K562 (cell line): ENCODE measurements around the gene CDKN2C. TPM values are rescaled to one million over a fixed set of nuclear protein-coding genes. Genes with fewer than 3 reads are reported as not detected.

Experiments
- ATAC-seq: fragments of 200-7000 bp; cut with Tn5 transposase; 3 replicates; pipeline ENCODE4 v1.9.1; 2020; ENCODE audit warnings: moderate library complexity
- Bru-seq: library from RNA; stranded (reverse); fragments of 400-500 nt; gene quantifications from one replicate; lab custom pipeline; 2021; lab: Mats Ljungman, UMichigan
- BruChase-seq, 2 experiments: library from RNA; stranded (reverse); fragments of 400-500 nt; gene quantifications; one replicate each; lab custom pipeline; 2021; lab: Mats Ljungman, UMichigan
- BruUV-seq: library from RNA; stranded (reverse); fragments of 400-500 nt; replicated peaks from 2 replicates; lab custom pipeline; 2021; lab: Mats Ljungman, UMichigan
- CTCF ChIA-PET: fragments of 300-600 bp; formaldehyde crosslinking; extraction: SDS; loops from one replicate; lab custom pipeline; 2021; ENCODE audit warnings: low intra/inter-chr PET ratio; lab: Yijun Ruan, JAX
- POLR2A ChIA-PET: fragments of 300-600, 350-650 bp; sonication (Branson Sonifier 250); formaldehyde crosslinking; extraction: SDS; loops from one replicate; lab custom pipeline; 2021; ENCODE audit warnings: antibody characterized with exemption, inconsistent platforms; lab: Yijun Ruan, JAX
- DNase-seq, 4 experiments: peaks; one replicate each; pipeline versions ENCODE4 v3.0.0 to v3.0.0-alpha.2; 2011 to 2018; ENCODE audit warnings: low spot score in 3 of 4, mixed read lengths in 3 of 4; ENCODE audit errors: extremely low read depth in 1 of 4
- FAIRE-seq: peaks from 2 replicates; lab custom pipeline; 2011; peaks lifted over from hg19 to GRCh38; lab: Jason Lieb, UNC
- H2AFZ ChIP-seq: 2 replicates; pipeline ENCODE4 v1.6.0; 2011; ENCODE audit warnings: low read depth, low read length, control low read depth, inconsistent platforms
- H3K27ac ChIP-seq: fragments of 200-600 bp; 3 replicates; pipeline ENCODE4 v1.8.0; 2011; ENCODE audit warnings: low read depth, mild to moderate bottlenecking, control low read depth, inconsistent platforms, low read length, moderate library complexity, mixed read lengths; ENCODE audit errors: extremely low read depth
- H3K27me3 ChIP-seq, 2 experiments: fragments of 300-600 bp in 1 of 2; 2 replicates in 1 of 2; 3 replicates in 1 of 2; pipeline versions ENCODE4 v1.6.0 to v1.8.0; 2011; ENCODE audit warnings: inconsistent platforms in 2 of 2, low read length in 2 of 2, mild to moderate bottlenecking in 1 of 2, mixed read lengths in 1 of 2, moderate library complexity in 1 of 2; ENCODE audit not compliant: control insufficient read depth in 2 of 2, insufficient read depth in 2 of 2
- H3K36me3 ChIP-seq: fragments of 300-600 bp; 3 replicates; pipeline ENCODE4 v1.8.0; 2011; ENCODE audit warnings: mild to moderate bottlenecking, low read length, inconsistent platforms; ENCODE audit not compliant: control insufficient read depth, insufficient read depth
- H3K4me1 ChIP-seq, 2 experiments: fragments of 200-600 bp in 1 of 2; replicated peaks in 1 of 2; 2 replicates in 1 of 2; 3 replicates in 1 of 2; pipeline versions ENCODE4 v1.5.1 to v1.8.0; 2011; ENCODE audit warnings: inconsistent platforms in 2 of 2, low read length in 2 of 2, mild to moderate bottlenecking in 1 of 2, mixed read lengths in 1 of 2, moderate library complexity in 1 of 2; ENCODE audit not compliant: control insufficient read depth in 2 of 2, insufficient read depth in 2 of 2
- H3K4me2 ChIP-seq: 2 replicates; pipeline ENCODE4 v1.6.1; 2011; ENCODE audit warnings: low read length, control low read depth, inconsistent platforms, mixed read lengths; ENCODE audit not compliant: insufficient read depth
- H3K4me3 ChIP-seq: fragments of 200-600 bp; sonication (generic), shearing (Covaris generic); 2 replicates; pipeline ENCODE4 v1.5.1; 2016; ENCODE audit warnings: control low read depth, inconsistent platforms
- H3K79me2 ChIP-seq: fragments of 200-600 bp; 3 replicates; pipeline ENCODE4 v1.8.0; 2011; ENCODE audit warnings: low read length, inconsistent platforms; ENCODE audit not compliant: control insufficient read depth, insufficient read depth
- H3K9ac ChIP-seq, 2 experiments: 2 replicates each; pipeline versions ENCODE4 v1.6.0 to v1.6.1; 2011; ENCODE audit warnings: low read depth in 2 of 2, low read length in 2 of 2, control low read depth in 1 of 2, inconsistent platforms in 1 of 2, mild to moderate bottlenecking in 1 of 2, mixed read lengths in 1 of 2; ENCODE audit not compliant: insufficient read depth in 1 of 2
- H3K9me1 ChIP-seq: one replicate; pipeline ENCODE4 v1.6.0; 2011; ENCODE audit warnings: inconsistent platforms, mild to moderate bottlenecking, low read length, moderate library complexity; ENCODE audit not compliant: control insufficient read depth, insufficient read depth
- H3K9me3 ChIP-seq: replicated peaks from 2 replicates; pipeline ENCODE4 v1.5.1; 2011; ENCODE audit warnings: low read depth, low read length, inconsistent platforms; ENCODE audit not compliant: control insufficient read depth, insufficient read depth
- H4K20me1 ChIP-seq: replicated peaks from 2 replicates; pipeline ENCODE4 v1.6.1; 2011; ENCODE audit warnings: low read length, inconsistent platforms, mixed read lengths; ENCODE audit not compliant: control insufficient read depth, insufficient read depth
- ATF6 ChIP-seq: sonication (generic); formaldehyde crosslinking; IDR thresholded peaks from 2 replicates; pipeline ENCODE4 v1.4.0; 2020; ENCODE audit warnings: mild to moderate bottlenecking, missing genetic modification reagents
- BHLHE40 ChIP-seq: IDR thresholded peaks from 2 replicates; pipeline ENCODE4 v1.6.1; 2011; ENCODE audit warnings: low read length, improper control_type of control experiment
- KDM2B ChIP-seq: fragments of 250-450 bp; sonication (Bioruptor Pico); IDR thresholded peaks from 2 replicates; pipeline ENCODE4 v1.8.0; 2021; ENCODE audit warnings: mild to moderate bottlenecking, moderate library complexity
- MCM2 ChIP-seq: fragments of 450-650 bp; IDR thresholded peaks from 2 replicates; pipeline ENCODE4 v1.6.1; 2017; ENCODE audit warnings: low read depth, mild to moderate bottlenecking
- NFIC ChIP-seq: fragments of 450-650 bp; IDR thresholded peaks from 2 replicates; pipeline ENCODE4 v1.6.1; 2017; ENCODE audit warnings: mild to moderate bottlenecking, inconsistent platforms
- STAT5A ChIP-seq: IDR thresholded peaks from 2 replicates; pipeline ENCODE4 v1.6.1; 2012; ENCODE audit warnings: low read length, inconsistent platforms, borderline replicate concordance
- ZNF143 ChIP-seq: sonication (generic); formaldehyde crosslinking; IDR thresholded peaks from 2 replicates; pipeline ENCODE4 v1.9.0; 2022; ENCODE audit warnings: mild to moderate bottlenecking, missing genetic modification reagents
- ZNF282 ChIP-seq: sonication (generic); formaldehyde crosslinking; IDR thresholded peaks from 2 replicates; pipeline ENCODE4 v1.8.1; 2023; ENCODE audit warnings: missing genetic modification reagents
- WGBS: fragments of 100-300 bp; shearing (Covaris generic); methylation state at CpG from one replicate; pipeline ENCODE4 v1.1.6; 2016; ENCODE audit warnings: low coverage, mixed read lengths; ENCODE audit not compliant: insufficient coverage; ENCODE audit errors: missing lambda C conversion rate; 5-methylcytosine and 5-hydroxymethylcytosine counted together
- in situ Hi-C: fragments of 300-500 bp; cut with MboI; formaldehyde crosslinking; loops from 4 replicates; pipeline ENCODE4 v1.15.0; 2018; ENCODE audit warnings: inconsistent platforms, mixed read lengths
- intact Hi-C: fragments of 100-400 bp; cut with micrococcal nuclease; formaldehyde crosslinking; loops from 2 replicates; pipeline ENCODE4 v1.14.2; 2022
- long read RNA-seq, 3 experiments: library from polyadenylated mRNA in 2 of 3; library from RNA in 1 of 3; unstranded in 2 of 3; stranded (forward) in 1 of 3; transcript quantifications; one replicate each; pipeline ENCODE4 v2.0.0, GENCODE V29; 2019 to 2022
- polyA minus RNA-seq, 3 experiments: library from RNA; depleted of rRNA, polyadenylated mRNA; stranded (reverse); fragments of >200 nt; gene quantifications; 2 replicates each; pipeline ENCODE4 v1.2.3, GENCODE V29; 2011
- polyA plus RNA-seq, 8 experiments: library from polyadenylated mRNA; depleted of rRNA in 4 of 8; stranded (reverse) in 5 of 8; unstranded in 3 of 8; fragments of >200 nt; fragmentation: Nextera tagmentation in 2 of 8; fragmentation: Illumina TruSeq in 1 of 8; extraction: Ambion mirVana in 2 of 8; extraction: Trizol in 1 of 8; gene quantifications; 2 replicates each; pipeline versions ENCODE4 v1.2.1 to v1.2.3, GENCODE V29; 2011 to 2014; ENCODE audit warnings: inconsistent platforms in 1 of 8, missing spikeins in 1 of 8
- total RNA-seq, 7 experiments: library from RNA; depleted of rRNA in 6 of 7; stranded (reverse); fragments of >200 nt in 6 of 7; fragmentation: Illumina TruSeq in 2 of 7; extraction: Trizol in 2 of 7; gene quantifications; 2 replicates each; pipeline versions ENCODE4 v1.2.1 to v1.2.3, GENCODE V29; 2011 to 2021; ENCODE audit warnings: low replicate concordance in 1 of 7
- TF ChIP-seq, protein P1 (sequence below): fragments of 250-450 bp; sonication (Bioruptor Pico); IDR thresholded peaks from 2 replicates; pipeline ENCODE4 v1.5.0; 2021; ENCODE audit warnings: mild to moderate bottlenecking, moderate library complexity

CDKN2C gene
- total RNA-seq (2011; cell fraction: chromatin; rRNA removed; ENCODE audit: low replicate concordance), result 15.8 and 16.4 TPM in 2 replicates
- total RNA-seq (2011; cell fraction: nucleolus; rRNA removed), result 19.7 and 20.7 TPM in 2 replicates
- total RNA-seq (2011; cell fraction: nucleoplasm; rRNA removed), result 19.7 and 23.7 TPM in 2 replicates
- 74.3 and 82.0 TPM in 2 replicates for total RNA-seq (2014; rRNA removed)
- total RNA-seq (2014; rRNA removed; fragmentation: Illumina TruSeq; extraction: Trizol), result 38.2 and 41.3 TPM in 2 replicates
- total RNA-seq (2015; rRNA removed; fragmentation: Illumina TruSeq; extraction: Trizol), result 64.5 and 67.1 TPM in 2 replicates
- total RNA-seq (2021), result 56.7 and 62.2 TPM in 2 replicates
- 27.0 and 28.5 TPM in 2 replicates for polyA plus RNA-seq (2011; rRNA removed)
- 30.9 and 35.2 TPM in 2 replicates for polyA plus RNA-seq (2011; cell fraction: cytosol; rRNA removed)
- polyA plus RNA-seq (2011; cell fraction: nucleus; rRNA removed), result 17.3 and 17.5 TPM in 2 replicates
- polyA plus RNA-seq (2012), result 67.6 and 71.5 TPM in 2 replicates
- 40.5 and 45.9 TPM in 2 replicates for polyA plus RNA-seq (2014; fragmentation: Illumina TruSeq; extraction: Trizol)
- polyA plus RNA-seq (2014; fragmentation: Nextera tagmentation; extraction: Ambion mirVana), result 10 to 100 TPM; 11.9 to 18.2 TPM
- polyA plus RNA-seq (2014; rRNA removed), result 56.3 and 56.4 TPM in 2 replicates
- polyA minus RNA-seq (2011; rRNA and poly(A)+ RNA removed), result 25.9 and 29.4 TPM in 2 replicates
- 17.3 and 18.8 TPM in 2 replicates for polyA minus RNA-seq (2011; cell fraction: cytosol; rRNA and poly(A)+ RNA removed)
- 17.5 and 42.1 TPM in 2 replicates for polyA minus RNA-seq (2011; cell fraction: nucleus; rRNA and poly(A)+ RNA removed)
- percentile 82 among the genes with signal in this experiment for Bru-seq, nascent RNA
- percentile 76 among the genes with signal in this experiment for BruChase-seq, experiment 1, labeled RNA remaining after a 2-hour chase
- BruChase-seq, experiment 2, labeled RNA remaining after a 6-hour chase, result percentile 81 among the genes with signal in this experiment
- long read RNA-seq, experiment 1, transcript CDKN2C-202 (2 exons, 1,220 nt), result minor isoform, 14 of 270 reads
- long read RNA-seq, experiment 1, transcript CDKN2C-203 (3 exons, 2,086 nt), result major isoform, 230 of 270 reads
- long read RNA-seq, experiment 1, partial matches to known transcripts, result 12 of 270 reads
- long read RNA-seq, experiment 1, other reads (novel, unspliced or antisense), result 14 of 270 reads
- long read RNA-seq, experiment 2, transcript CDKN2C-203 (3 exons, 2,086 nt), result major isoform, 33 of 45 reads
- long read RNA-seq, experiment 2, partial matches to known transcripts, result 0 of 45 reads
- long read RNA-seq, experiment 2, other reads (novel, unspliced or antisense), result 11 of 45 reads
- long read RNA-seq, experiment 3, transcript CDKN2C-202 (2 exons, 1,220 nt), result minor isoform, 5 of 57 reads
- long read RNA-seq, experiment 3, transcript CDKN2C-203 (3 exons, 2,086 nt), result major isoform, 51 of 57 reads
- long read RNA-seq, experiment 3, partial matches to known transcripts, result 0 of 57 reads
- long read RNA-seq, experiment 3, other reads (novel, unspliced or antisense), result 1 of 57 reads

DNA sequence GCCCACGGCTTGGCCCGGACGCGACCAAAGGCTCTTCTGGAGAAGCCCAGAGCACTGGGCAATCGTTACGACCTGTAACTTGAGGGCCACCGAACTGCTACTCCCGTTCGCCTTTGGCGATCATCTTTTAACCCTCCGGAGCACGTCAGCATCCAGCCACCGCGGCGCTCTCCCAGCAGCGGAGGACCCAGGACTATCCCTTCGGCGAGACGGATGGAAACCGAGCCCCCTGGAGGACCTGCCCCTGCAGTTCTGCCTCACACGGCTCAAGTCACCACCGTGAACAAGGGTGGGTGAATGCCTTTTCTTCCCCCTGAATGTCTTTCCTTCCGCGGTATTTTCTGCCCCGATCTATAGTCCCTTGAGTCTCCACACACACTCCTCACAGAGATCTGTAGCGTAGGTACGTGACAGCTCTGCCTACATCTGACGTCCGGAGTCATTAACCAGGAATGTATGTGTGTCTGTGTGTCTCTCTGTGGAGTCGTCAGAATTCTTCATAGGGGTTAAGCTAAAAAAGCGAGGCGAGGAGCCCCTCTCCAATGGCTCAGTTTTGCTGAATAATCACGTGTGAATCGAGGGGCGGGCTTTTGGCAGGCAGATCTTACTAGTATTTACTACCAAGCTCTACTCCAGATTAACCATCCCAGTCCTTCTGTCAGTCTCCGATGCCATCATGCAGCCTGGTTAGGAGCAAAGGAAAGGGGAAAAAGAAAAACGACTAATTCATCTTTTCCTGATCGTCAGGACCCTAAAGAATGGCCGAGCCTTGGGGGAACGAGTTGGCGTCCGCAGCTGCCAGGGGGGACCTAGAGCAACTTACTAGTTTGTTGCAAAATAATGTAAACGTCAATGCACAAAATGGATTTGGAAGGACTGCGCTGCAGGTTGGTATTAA, at the start of gene CDKN2C:
Gene CDKN2C, plus strand, starts transcription at position 635 of the 898 bp plus-strand sequence. Its CDS starts 124 bp downstream, at position 759.
- ATAC-seq (peak; percentile 48), FAIRE-seq (peak; percentile 77), DNase-seq (peak; percentile 41 to 89 (median 62))
- in situ Hi-C loops, result no loop called here
- peaks cover 14 to 20% of the 10 kb centered on the region in 2 experiments for H3K4me1 ChIP-seq
- peaks cover 15% of the 10 kb centered on the region; the same call in 1 of the 3 replicates for H3K36me3 ChIP-seq
- peak within 1 kb of the TSS; percentile 94 to 95 for H3K9ac ChIP-seq
- intact Hi-C loops, result loop anchor here (2.0 to 10.0 kb wide), 5 partner anchors 97 to 907 kb away; partner anchors contain the start of genes EPS15 and NRDC
- peak within 1 kb of the TSS; percentile 78 for H3K4me3 ChIP-seq
- H3K4me2 ChIP-seq, result peak within 1 kb of the TSS; percentile 98
- WGBS, result under 1% methylated on average over 41 of the region's 44 CpGs
- H3K9me3 ChIP-seq, result no peaks in the 10 kb centered on the region
- H3K27me3 ChIP-seq, result no peaks in the 10 kb centered on the region
- peak within 1 kb of the TSS; percentile 92 for H3K27ac ChIP-seq
- TSS peak; percentile 57 for BruUV-seq
- H3K79me2 ChIP-seq, result peaks cover 75% of the 10 kb centered on the region
- H4K20me1 ChIP-seq, result 0 out of 2 replicates have a peak, but pooled peaks cover 3% of the 10 kb centered on the region
- ChIA-PET CTCF (no interaction called here), POLR2A (interaction anchor here (0.6 to 4.3 kb wide), 11 partner anchors 8 to 623 kb away, joined by 3 to 65 read pairs (median 4); partner anchors contain the start of gene FAF1)
- H3K9me1 ChIP-seq, result no peaks in the 10 kb centered on the region
- peak within 1 kb of the TSS; percentile 73 for H2AFZ ChIP-seq
- TF ChIP-seq ZNF143 (CRISPR knock-in tag) (no peak), ATF6 (CRISPR knock-in tag) (no peak), STAT5A (peak; percentile 5; the same call in 1 of the 2 replicates), BHLHE40 (peak; percentile 24; the same call in 1 of the 2 replicates), KDM2B (CRISPR knock-in tag) (no peak), ZNF282 (CRISPR knock-in tag) (no peak), NFIC (no peak), MCM2 (no peak)
- TF ChIP-seq, protein P1, sequence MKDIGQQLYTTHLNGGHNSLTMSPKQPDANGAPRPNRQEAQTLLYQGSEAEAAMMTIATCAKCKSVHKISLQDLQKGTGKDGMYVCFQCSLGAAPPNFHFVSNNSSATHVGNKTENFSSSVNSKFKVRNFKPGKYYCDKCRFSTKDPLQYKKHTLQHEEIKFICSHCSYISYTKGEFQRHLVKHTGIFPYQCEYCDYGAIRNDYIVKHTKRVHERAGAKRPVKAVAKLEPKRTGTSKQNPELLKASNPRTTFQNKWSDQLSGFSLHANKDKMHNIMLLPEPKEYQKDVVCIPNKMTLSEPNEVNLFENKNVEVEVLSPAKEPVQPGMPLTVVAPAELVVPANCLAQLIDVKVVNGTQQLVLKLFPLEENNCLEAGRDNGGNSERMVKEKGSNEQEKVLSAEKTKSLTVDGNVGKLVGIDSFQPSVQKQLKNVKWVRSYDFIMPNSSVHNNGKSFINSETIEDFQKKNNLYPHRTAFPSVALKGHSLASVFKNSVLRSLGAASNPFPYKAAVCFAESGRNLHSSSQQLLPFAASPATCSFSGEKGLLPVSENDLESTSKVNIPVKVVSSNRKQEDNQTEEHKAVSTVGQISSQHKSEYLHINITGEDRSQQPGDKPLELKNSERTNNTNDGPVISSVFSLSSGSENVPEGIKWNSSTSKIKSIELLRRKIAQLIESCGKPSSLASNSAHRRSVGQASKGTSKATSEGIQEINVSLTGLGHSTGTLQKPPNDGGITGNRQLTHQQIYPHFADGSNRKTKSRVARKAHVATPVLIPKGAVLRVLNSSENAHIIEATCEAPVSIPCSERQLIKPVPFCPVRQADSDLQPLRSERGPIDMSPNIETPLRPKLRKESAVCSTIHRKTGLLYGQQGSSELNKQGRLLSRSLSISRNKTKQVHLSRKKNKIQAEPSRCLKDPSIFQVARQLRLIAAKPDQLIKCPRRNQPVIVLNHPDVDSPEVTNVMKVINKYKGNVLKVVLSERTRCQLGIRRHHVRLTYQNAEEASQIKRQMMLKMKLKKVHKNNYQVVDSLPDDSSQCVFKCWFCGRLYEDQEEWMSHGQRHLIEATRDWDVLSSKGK, result no peak
